EL (cell line): ENCODE results near the gene HPD.

Experiments used
- DNase-seq: peaks from one replicate; pipeline ENCODE4 v3.0.0-alpha.2; 2016

Gene HPD

DNA sequence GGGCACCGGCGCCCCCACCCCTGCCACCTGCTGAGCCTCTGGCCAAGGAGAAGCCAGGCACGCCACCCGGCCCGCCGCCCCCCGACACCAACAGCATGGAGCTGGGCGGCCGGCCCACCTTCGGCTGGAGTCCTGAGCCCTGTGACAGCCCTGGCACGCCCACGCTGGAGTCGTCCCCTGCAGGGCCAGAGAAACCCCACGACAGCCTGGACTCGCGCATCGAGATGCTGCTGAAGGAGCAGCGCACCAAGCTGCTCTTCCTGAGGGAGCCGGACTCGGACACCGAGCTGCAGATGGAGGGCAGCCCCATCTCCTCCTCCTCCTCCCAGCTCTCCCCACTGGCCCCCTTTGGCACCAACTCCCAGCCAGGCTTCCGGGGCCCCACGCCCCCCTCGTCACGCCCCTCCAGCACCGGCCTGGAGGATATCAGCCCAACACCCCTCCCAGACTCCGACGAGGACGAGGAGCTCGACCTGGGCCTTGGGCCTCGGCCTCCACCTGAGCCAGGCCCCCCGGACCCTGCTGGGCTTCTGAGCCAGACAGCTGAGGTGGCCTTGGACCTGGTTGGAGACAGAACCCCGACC is 48.3 kb downstream of the HPD start:
- no peak for DNase-seq

DNA sequence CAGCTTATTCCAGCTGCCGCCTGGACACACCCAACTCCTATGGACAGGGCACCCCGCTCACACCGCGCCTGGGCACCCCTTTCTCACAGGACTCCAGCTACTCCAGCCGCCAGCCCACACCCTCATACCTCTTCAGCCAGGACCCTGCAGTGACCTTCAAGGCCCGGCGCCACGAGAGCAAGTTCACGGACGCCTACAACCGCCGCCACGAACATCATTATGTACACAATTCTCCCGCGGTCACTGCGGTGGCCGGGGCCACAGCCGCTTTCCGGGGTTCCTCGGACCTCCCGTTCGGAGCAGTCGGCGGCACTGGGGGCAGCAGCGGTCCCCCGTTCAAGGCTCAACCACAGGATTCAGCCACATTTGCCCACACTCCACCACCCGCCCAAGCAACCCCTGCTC is 48.9 kb downstream of the HPD start:
- no peak for DNase-seq

DNA sequence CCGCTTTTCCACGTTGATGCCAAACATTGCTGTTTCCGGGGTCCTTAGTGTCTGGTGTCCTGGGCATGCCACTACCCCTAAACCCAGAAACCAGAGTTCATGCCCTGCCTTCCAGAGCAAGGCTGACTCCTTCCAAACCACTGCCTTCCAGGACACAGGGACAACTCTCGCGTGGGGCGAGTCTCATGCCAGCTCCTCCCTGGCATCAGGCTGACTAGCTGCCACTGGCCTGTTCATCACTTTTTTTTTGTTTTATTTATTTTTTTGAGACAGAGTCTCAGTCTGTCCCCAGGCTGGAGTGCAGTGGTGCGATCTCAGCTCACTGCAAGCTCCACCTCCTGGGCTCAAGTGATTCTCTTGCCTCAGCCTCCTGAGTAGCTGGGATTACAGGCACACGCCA is 50.0 kb downstream of the HPD start:
- no peak for DNase-seq

DNA sequence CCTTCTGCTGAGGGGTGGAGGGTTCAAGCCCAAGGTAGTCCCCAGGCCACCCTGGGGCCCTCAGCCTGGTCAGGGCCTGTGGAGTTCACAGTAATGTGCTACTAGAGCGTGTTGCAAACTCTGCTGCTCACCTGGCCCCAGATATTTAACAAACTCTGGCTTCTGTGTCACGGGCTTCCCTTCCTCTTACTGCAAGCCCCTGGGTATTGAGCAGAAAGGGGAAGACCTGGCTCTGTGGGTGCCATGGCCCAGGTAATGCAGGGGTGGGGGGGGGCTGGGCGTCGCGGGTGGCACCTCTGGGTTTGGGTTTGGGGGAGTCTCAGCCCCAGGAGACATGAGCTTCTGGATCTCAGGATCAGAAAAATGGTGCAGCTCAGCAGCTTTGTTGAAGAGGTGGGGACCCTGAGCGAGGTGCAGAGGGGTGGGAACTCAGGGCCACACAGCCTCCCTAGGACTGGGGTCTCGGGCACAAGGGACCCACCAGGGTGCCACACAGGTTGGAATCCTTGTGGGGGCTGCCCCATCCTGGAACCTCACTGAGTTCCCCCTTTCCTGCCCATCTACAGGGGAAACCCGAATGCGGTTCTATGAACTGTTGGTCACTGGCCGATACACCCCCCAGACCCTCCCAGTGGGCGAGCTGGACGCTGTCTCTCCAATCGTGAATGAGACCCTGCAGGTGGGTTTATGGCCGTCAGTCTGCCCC is 50.9 kb downstream of the HPD start:
- DNase-seq = no peak

DNA sequence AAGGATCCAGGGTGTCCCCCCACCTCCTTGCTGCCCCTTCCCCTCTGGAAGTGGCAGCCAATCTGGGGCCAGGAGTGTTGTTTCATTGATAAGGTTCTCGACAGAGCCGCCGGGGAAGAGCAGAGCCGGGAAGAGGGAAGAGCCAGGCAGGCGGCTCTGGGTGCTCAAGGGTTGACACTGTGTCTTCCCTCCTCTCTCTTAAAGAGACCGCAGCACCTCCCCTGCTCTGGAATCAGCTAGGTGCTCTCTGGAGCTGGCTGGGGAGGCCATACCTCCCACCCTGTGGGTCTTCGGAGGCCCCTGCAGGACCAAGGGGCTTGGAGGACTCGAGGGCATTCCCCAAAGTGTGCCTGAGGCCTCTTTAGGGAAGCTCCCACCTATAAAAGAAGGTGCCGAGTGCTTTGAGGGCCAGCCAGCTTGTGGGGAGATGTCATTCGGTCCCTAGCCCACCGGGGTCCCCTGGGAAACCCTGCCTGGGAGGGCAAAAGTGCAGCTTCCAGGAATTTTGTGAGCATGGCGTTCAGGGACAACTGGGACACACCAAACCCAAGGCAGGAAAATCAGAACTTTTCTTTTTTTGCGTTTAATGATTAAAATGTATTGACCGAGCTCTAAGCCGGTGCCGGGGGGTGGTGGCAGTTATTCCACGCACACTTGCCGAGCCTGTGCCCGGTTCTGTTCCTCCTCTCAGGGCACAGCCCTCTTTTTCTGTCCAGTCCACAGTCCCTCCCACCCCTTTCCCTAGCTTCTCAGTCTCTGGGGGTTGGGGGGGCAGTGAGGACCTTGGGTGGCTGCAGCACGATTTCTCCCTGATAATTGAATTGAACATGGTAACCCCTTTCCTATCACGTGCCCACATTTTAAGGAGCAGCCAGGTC is 51.9 kb downstream of the HPD start:
- peak; percentile 34 for DNase-seq

DNA sequence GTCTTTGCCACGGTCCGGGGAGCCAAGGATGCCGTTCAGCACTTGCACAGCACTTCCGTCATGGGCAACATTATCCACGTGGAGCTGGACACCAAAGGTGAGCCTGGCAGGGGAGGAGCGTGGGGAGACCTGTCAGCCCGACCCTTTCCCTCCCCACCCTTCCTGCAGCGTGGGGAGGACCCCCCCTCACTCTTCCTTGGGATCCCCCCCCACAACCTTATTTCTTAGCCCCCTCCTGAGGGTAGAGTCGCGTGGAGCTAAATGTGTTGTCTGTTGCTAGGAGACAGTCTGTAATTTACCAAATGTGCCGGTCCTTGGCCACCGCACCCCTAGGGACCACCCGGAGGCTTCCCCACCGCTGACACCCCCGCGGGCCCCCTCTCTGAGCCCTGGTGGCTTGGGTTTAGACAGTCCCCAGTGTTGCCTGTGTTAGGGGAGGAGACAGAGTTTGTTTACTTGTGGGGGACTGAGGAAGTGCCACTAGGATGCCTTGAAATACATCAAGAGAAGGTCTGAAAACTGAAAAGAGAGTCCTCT is 52.6 kb downstream of the HPD start:
- peak; percentile 30 for DNase-seq

DNA sequence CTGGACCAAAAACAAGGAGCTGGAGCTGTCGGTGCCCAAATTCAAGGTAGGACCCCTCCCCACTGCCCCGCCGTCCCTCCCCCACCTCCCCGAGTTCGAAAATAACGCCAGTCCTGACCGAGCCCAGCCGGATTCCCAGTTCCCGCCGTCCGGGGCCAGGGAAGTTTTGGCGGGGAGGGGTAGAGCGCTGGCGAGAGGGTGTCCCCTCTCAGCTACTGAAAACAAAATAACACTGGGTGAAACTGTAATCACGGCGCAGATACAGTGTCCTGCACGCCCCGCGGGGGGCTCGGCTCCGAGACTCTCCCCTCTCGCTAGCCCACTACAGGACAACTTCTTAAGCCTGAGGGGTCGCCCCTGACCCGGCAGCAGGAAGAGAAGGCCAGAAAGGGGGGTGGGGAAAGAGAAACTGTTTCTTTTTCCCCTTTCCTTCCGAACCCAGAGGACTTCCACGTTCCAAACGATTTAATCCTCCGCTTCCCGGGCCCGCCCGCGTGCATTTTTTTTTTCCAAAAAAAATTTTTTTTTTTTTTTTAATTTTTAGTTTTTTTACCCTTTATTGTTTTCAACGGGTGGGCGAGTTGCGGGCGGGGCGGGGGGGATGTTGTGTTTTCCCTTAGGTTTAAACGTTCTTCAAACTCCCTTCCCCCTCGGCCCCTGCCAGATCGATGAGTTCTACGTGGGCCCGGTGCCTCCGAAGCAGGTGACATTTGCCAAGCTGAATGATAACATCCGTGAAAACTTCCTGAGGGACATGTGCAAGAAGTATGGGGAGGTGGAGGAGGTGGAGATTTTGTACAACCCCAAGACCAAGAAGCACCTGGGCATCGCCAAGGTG is 53.3 kb downstream of the HPD start:
- DNase-seq = peak; percentile 47

DNA sequence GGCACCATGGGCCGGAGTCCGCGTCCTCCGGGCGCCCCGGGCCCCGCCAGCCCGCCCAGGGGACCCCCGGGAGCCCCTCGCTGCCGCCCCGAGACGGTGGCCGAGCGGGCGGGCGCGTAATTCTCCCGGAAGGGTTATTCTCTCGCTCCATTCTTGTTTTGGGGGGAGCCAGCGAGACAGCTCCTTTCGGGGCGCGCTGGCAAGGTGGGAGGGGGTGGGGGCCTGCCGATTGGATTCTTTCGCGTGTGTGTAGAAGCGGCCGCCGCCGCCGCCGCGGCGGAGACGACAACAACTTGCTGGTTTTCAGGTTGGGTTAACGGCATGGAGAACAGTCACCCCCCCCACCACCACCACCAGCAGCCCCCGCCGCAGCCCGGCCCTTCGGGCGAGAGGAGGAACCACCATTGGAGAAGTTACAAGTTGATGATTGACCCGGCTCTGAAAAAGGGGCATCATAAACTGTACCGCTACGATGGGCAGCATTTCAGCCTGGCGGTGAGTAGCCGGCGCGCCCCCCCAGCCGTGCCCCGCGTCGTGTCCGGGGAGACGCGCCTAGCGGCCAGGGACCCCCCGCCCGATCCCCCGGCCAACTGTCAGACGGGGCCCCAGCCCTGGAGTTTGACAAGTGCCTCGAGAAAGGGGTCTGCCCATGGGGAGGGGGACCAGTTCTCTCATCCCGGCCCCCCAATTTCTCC is 54.1 kb downstream of the HPD start:
- DNase-seq = peak; percentile 41

DNA sequence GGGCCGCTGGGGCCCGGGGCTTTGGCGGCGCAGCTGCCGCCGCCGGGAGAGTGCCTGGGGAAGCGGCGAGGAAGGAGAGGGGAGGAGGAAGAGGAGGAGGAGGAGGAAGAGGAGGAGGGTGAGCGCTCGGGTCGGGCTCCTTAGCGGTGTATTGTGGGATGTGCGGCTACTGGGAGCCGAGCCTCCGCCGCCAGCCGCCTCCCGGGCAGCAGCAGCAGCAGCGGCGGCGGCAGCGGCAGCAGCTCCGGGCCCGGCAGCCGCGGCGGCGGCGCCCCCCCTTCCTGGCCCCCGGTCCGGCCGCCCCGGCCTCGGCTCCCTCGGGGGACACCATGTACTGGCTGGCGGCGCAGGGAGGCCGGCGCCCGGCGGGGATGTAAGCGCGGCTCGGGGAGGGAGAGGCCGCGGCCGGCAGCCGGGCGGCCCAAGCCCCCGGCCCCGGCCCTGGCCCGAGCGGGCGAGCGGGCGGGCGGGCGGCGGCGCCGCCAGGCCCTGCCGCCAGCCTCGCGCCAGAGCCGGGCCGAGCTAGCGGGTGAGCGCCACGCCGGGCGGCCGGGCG is 54.7 kb downstream of the HPD start, which contains the start of gene SETD1B:
Gene SETD1B (plus strand): TSS at position 149 of the 556 bp plus-strand sequence. CDS start 729 bp downstream, outside the sequence.
- DNase-seq = peak; percentile 69

DNA sequence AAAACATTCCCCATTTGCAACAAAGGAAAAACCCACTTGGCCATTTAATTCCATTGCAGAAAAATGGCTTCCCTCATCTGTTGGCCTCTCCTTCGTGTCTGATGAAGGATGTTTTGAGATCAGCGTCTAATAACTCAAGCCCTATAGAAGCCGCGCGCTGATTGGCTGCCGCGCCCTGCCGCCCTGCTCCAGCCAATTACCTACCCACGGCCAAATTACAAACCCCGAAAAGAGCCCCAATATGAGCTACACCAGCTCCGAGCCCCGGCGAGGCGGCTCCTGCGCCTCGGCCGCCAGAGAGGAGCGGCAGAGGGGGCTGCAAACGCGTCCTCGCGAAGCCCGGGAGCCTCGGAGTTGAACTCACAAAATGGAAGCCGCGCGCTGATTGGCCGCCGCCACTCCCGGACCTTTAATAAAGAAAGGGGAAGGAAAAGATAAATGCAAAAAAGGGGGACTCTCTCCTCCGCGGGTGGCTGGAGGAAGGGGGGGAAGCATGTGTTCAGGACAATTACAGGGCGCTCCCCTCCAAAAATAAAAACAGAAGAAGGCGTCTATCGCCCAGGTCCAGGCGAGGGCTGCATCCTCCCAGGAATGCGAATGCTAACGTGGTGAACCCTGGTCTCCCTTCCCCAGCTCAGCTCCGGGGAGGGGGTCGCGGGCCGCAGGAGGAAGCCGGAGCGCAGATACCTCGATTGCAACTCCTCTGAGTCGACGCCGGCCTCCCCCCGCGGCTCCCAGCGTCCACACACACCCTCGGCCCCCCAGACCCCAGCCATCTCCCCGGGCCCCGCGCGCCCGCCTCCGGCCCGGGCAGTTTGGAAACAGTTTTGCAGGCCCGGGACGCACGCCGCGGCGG is 55.6 kb downstream of the HPD start:
- DNase-seq = peak; percentile 96

DNA sequence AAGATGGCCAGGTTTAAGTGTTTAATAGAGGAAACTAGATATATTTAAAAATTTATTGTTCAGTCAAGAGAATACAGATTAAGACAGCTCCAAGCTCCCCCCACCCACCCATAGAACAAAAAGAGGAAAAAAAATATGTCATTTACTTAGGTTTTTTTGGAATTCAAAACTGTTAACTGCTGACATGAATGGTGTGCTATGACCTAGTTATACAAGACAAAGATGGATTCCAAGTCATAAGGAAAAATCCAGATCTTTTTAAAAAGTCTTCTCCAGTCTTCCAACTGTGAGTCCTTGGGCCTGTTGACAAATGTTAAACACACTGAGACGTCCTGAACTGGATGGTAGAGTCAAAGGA is 56.2 kb downstream of the HPD start:
- DNase-seq = no peak

DNA sequence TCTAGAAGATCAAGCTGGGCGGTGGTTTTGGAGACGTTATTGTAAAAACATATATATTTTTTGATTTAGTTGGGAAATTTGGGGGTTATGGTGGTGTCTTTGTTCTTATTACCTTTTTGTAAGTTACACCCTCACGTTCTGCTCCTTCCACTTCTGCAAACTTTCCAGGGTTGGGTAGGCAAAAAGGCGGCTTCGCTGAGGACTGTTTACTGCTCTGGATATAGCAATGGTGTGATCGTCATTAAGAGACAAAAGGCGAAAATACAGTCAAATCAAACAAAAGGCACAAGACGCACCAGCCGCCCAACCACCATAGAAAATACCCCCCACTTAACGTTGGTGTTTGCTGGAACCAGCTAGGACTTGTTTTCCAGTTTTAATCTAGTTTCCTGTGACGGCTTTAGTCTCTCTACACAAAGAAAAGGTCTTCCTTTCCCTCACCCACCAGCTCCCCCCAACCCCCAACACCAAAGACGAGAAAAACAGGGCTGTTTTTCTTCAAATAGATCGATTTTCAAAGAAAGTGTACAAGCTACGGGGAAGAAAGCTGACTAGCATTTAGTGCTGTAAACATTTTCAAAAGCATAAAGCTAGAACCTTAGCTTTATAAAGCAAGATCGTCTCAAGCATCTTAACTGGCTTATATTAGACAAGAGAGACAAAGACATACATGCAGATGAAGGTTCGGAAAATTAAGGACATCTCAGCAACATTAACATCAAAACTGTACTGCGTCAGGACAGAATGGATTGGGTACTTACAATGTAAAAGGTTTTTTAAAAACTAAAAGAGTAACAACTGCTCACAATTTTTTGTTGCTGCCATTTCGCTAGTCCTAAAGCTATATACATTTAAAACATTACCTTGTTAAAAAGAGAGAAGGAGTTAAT is 56.8 kb downstream of the HPD start:
- DNase-seq = no peak

DNA sequence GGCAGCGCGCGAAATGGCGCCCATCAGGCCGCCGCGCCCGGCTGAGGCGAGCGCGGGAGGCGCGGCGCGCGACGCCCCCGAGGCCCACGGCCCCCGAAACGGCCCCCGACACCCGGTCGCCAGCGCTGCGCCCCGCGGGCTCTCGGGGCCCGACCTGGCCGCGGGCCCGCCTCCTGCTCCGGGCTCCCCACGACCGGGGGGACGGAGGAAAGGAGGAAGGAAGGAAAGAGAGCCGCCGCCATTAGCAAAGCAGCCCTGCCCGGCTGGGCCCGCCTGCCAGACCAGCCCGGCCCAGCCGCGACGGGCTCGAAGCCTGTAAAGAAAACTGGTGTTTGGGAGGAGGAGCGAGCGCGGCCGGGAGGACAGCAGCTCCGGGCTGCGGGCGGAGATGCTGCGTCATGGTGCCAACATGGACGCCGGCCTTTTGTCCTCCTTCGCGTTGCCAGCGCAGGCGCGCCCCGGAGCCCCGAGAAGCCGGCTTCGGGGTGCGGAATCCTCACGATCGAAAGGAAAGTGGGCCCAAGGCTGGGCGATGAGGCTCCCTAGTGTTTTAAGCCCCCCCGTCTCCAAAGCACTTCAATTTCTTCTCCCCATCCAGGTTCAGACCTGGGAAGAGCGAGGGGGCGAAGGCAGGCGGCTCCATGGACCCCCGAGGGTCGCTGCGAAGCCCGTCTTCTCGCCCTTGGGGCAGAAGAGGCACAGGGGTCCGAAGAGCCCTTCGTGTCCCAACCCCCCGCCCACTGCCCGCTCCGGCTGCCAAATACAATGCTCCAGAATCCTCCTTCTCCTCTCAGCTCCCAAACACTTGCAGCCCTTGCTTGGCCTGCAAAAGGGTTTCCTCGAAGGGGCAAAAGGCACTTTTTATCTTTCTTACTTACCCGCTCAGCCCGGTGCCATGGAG is 57.7 kb downstream of the HPD start:
- peak; percentile 78 for DNase-seq

DNA sequence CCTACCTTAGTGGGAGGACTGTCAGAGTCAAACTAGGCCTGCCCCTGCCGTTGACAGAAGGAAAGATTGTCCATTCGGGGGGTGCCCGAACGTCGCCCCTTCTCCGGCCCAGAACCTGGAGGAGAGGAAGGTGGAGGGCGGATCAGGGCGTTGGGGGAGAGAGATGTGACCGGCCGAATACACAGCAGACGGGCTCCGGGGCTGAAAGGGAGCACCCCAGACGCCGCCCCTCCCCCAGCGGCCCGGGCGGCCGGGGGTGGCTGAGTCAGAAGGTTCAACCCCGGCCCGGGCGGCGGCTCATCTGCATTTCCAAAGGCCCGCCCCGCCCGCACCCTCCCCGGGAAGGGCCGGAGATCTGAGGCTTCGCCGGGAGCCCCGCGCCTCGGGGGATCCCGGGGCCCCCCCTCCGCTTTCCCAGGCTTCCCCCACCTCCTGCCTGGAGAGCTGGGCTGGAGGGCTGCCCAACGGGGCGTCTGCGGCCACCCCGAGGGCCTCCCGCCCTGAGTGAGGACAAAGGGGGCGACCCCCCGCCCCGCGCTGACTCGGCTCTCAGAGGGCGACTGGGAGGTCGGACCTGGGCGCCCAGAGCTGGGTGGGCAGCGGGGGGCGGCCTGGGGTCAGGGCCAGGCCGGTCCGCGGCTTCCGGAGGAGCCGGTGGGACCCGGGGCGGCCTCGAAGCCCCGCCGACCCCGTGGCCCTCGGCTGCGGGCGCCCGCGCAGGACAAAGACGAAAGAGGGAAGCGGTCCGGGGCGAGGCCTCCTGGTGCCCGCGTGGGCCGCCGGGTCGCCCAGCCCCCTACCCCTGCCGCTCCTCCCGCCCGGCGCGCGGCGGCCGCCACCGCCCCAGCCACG is 58.6 kb downstream of the HPD start:
- DNase-seq = peak; percentile 93

DNA sequence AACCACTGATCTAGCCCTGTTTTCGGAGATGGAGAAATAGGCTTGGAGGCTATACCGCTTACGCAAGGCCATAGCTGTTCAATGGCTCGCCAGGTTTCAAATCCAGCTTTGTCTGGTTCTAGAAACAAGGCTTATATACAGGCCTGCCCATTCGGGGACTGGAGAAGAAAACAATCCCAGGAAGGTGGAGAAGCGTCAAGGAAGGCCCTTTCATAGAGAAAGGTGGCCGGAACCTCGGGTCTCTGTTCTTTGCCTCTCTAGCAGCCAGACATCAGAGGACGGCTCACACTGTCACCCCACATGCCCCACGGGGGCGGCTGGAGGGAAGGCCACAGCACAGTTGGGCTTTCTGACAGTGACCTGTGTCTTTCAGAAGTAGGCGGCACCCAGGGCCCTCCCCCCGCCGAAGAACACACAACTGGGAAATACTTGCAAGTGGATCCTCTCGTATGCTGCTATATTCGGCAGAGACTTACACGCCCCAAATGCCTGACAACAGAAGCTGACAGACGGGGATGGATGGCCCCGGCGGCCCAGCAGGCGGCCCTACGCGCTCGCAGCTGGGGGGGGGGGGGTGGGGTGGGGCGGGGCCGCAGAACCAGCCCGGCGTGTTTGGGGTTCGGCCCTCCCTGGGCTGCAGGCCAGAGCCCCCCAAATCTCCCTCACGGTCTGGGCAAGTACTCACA is 59.4 kb downstream of the HPD start:
- DNase-seq = peak; percentile 77

DNA sequence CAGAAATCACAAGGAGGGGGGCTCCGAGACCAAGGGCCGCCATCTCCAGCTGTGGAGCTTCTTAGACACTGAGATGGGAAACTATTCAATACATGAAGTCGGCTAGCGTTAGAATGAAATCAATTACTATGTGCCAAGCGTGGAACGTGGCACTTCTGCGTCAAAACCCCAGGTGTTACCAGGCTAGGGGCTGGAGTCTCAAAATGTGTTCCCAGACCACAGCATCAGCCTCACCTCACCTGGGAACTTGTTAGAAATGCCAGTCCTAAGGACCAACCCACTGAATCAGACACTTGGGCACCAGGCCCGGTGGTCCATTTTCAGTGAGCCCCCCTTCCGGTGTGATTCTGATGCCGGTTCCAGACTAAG is 59.9 kb downstream of the HPD start:
- DNase-seq = no peak
